BLaER1 treated with 17β-estradiol and CSF1 and Interleukin-3, amounts not matched to agents 10 nM and 100 nM (cell line): ENCODE measurements around the gene TMEM35B.
A peak's percentile ranks its signal among the peaks of the same experiment; 100 is the strongest.

ENCODE experiments used
- H3K27ac ChIP-seq, 11 experiments: shearing (Covaris generic); formaldehyde crosslinking; 2 replicates each; pipeline ENCODE4 v1.8.1; 2022
- H3K27me3 ChIP-seq, 11 experiments: shearing (Covaris generic); formaldehyde crosslinking; 2 replicates each; pipeline ENCODE4 v1.8.1; 2022
- H3K36me3 ChIP-seq, 11 experiments: shearing (Covaris generic); formaldehyde crosslinking; 2 replicates each; pipeline ENCODE4 v1.8.1; 2022
- H3K4me1 ChIP-seq, 10 experiments: shearing (Covaris generic); formaldehyde crosslinking; 2 replicates each; pipeline ENCODE4 v1.8.1; 2022
- H3K4me2 ChIP-seq, 11 experiments: shearing (Covaris generic); formaldehyde crosslinking; 2 replicates each; pipeline ENCODE4 v1.8.1; 2022
- H3K4me3 ChIP-seq, 10 experiments: shearing (Covaris generic); formaldehyde crosslinking; 2 replicates each; pipeline ENCODE4 v1.8.1; 2022
- H3K9ac ChIP-seq, 11 experiments: shearing (Covaris generic); formaldehyde crosslinking; 2 replicates each; pipeline ENCODE4 v1.8.1; 2022
- H3K9me3 ChIP-seq, 11 experiments: shearing (Covaris generic); formaldehyde crosslinking; replicated peaks in 1 of 11; 2 replicates each; pipeline ENCODE4 v1.8.1; 2022
- H4K20me1 ChIP-seq, 11 experiments: shearing (Covaris generic); formaldehyde crosslinking; 2 replicates each; pipeline ENCODE4 v1.8.1; 2022
- Cebpa-rat ChIP-seq, 11 experiments: shearing (Covaris generic); IDR thresholded peaks; 2 replicates each; pipeline ENCODE4 v1.8.1; 2022

TMEM35B gene

GRCh38 chr1:34982820-34983376 lies 2.2 kb downstream of the TMEM35B start:
- TF ChIP-seq Cebpa-rat (IDR thresholded peaks at IDR 0.05): no peak
- H3K27ac ChIP-seq: peak overlapping the region in 8 of 11 experiments; percentile 32 to 96 (median 94); a peak in 15 of 22 replicates
- H3K4me1 ChIP-seq: peaks cover 50 to 82% (median 69%) of the 10 kb centered on the region in 10 experiments
- peak overlapping the region in 6 of 10 experiments; percentile 17 to 86 (median 84); a peak in 9 of 20 replicates for H3K4me3 ChIP-seq
- peak overlapping the region; percentile 91 to 100 (median 97) for H3K4me2 ChIP-seq
- H3K27me3 ChIP-seq: no peaks in the 10 kb centered on the region
- peak overlapping the region in 8 of 11 experiments; percentile 2 to 96 (median 37); a peak in 10 of 22 replicates for H3K9ac ChIP-seq
- H4K20me1 ChIP-seq: peaks cover 0 to 5% (median 0%) of the 10 kb centered on the region in 11 experiments; a peak in 6 of 22 replicates
- no peaks in the 10 kb centered on the region for H3K9me3 ChIP-seq
- H3K36me3 ChIP-seq: peaks cover 5 to 25% (median 15%) of the 10 kb centered on the region in 11 experiments; a peak in 18 of 22 replicates

- peak overlapping the region in 10 of 11 experiments; percentile 32 to 100 (median 82); a peak in 20 of 22 replicates for H3K4me2 ChIP-seq
- H3K4me3 ChIP-seq: no peak overlapping the region
- H3K9me3 ChIP-seq: peaks cover 0 to 13% (median 11%) of the 10 kb centered on the region in 11 experiments; a peak in 17 of 22 replicates
- peak overlapping the region in 5 of 11 experiments; percentile 0 to 59 (median 34); a peak in 8 of 22 replicates for H3K27ac ChIP-seq
- no peaks in the 10 kb centered on the region for H3K27me3 ChIP-seq
- H3K4me1 ChIP-seq: peaks cover 47 to 81% (median 67%) of the 10 kb centered on the region in 10 experiments
- H4K20me1 ChIP-seq: peaks cover 0 to 5% (median 0%) of the 10 kb centered on the region in 11 experiments; a peak in 6 of 22 replicates
- no peak for TF ChIP-seq Cebpa-rat (IDR thresholded peaks at IDR 0.05)
- H3K36me3 ChIP-seq: peaks cover 20 to 33% (median 27%) of the 10 kb centered on the region in 11 experiments
- peak overlapping the region in 1 of 11 experiments; percentile 29; a peak in 2 of 22 replicates for H3K9ac ChIP-seq
Measured at GRCh38 chr1:34980715-34981114, 4.4 kb downstream of the TMEM35B start.

GRCh38 chr1:34978921-34979320 lies 6.2 kb downstream of the TMEM35B start:
- Histone ChIP-seq H3K9ac (peak overlapping the region in 7 of 11 experiments; percentile 1 to 66 (median 48); a peak in 11 of 22 replicates), H3K4me2 (peak overlapping the region in 10 of 11 experiments; percentile 31 to 100 (median 84); a peak in 19 of 22 replicates), H3K4me3 (no peak overlapping the region), H3K4me1 (peaks cover 47 to 69% (median 61%) of the 10 kb centered on the region in 10 experiments), H3K9me3 (peaks cover 0 to 13% (median 11%) of the 10 kb centered on the region in 11 experiments; a peak in 17 of 22 replicates), H3K27ac (peak overlapping the region in 8 of 11 experiments; percentile 8 to 66 (median 48); a peak in 14 of 22 replicates), H4K20me1 (peaks cover 0 to 3% (median 0%) of the 10 kb centered on the region in 11 experiments; a peak in 6 of 22 replicates), H3K36me3 (peaks cover 20 to 40% (median 28%) of the 10 kb centered on the region in 11 experiments), H3K27me3 (no peaks in the 10 kb centered on the region)
- TF ChIP-seq Cebpa-rat (IDR thresholded peaks at IDR 0.05): no peak

- Histone ChIP-seq H3K4me3 (no peak overlapping the region), H3K27me3 (no peaks in the 10 kb centered on the region), H3K36me3 (peaks cover 20 to 40% (median 28%) of the 10 kb centered on the region in 11 experiments), H3K9ac (peak overlapping the region in 5 of 11 experiments; percentile 1 to 66 (median 49); a peak in 4 of 22 replicates), H3K27ac (peak overlapping the region in 4 of 11 experiments; percentile 59 to 66 (median 64); a peak in 5 of 22 replicates), H3K4me1 (peaks cover 37 to 58% (median 51%) of the 10 kb centered on the region in 10 experiments), H3K4me2 (peak overlapping the region in 9 of 11 experiments; percentile 20 to 100 (median 85); a peak in 16 of 22 replicates), H3K9me3 (peaks cover 0 to 13% (median 11%) of the 10 kb centered on the region in 11 experiments; a peak in 17 of 22 replicates), H4K20me1 (peaks cover 0 to 3% (median 0%) of the 10 kb centered on the region in 11 experiments; a peak in 5 of 22 replicates)
- no peak for TF ChIP-seq Cebpa-rat (IDR thresholded peaks at IDR 0.05)
Measured at GRCh38 chr1:34977858-34978257, 7.3 kb downstream of the TMEM35B start.

- Histone ChIP-seq H3K36me3 (peaks cover 20 to 39% (median 28%) of the 10 kb centered on the region in 11 experiments), H3K27ac (peak overlapping the region in 1 of 11 experiments; percentile 3; a peak in 1 of 22 replicates), H3K9ac (no peak overlapping the region), H3K27me3 (no peaks in the 10 kb centered on the region), H4K20me1 (peaks cover 0 to 3% (median 0%) of the 10 kb centered on the region in 11 experiments; a peak in 4 of 22 replicates), H3K4me3 (no peak overlapping the region), H3K9me3 (peaks cover 0 to 13% (median 11%) of the 10 kb centered on the region in 11 experiments; a peak in 17 of 22 replicates), H3K4me2 (no peak overlapping the region), H3K4me1 (peaks cover 29 to 51% (median 44%) of the 10 kb centered on the region in 10 experiments)
- no peak for TF ChIP-seq Cebpa-rat (IDR thresholded peaks at IDR 0.05)
Measured at GRCh38 chr1:34977210-34977471, 8.0 kb downstream of the TMEM35B start.

- Histone ChIP-seq H3K9me3 (peaks cover 0 to 13% (median 11%) of the 10 kb centered on the region in 11 experiments; a peak in 17 of 22 replicates), H3K9ac (no peak overlapping the region), H3K27ac (no peak overlapping the region; a peak in 1 of 22 replicates), H3K4me1 (peaks cover 25 to 45% (median 38%) of the 10 kb centered on the region in 10 experiments), H3K4me3 (no peak overlapping the region), H4K20me1 (peaks cover 0 to 3% (median 0%) of the 10 kb centered on the region in 11 experiments; a peak in 2 of 22 replicates), H3K27me3 (no peaks in the 10 kb centered on the region), H3K4me2 (no peak overlapping the region), H3K36me3 (peaks cover 15 to 34% (median 23%) of the 10 kb centered on the region in 11 experiments)
- TF ChIP-seq Cebpa-rat (IDR thresholded peaks at IDR 0.05): no peak
Measured at GRCh38 chr1:34976384-34977209, 8.6 kb downstream of the TMEM35B start.

DNA sequence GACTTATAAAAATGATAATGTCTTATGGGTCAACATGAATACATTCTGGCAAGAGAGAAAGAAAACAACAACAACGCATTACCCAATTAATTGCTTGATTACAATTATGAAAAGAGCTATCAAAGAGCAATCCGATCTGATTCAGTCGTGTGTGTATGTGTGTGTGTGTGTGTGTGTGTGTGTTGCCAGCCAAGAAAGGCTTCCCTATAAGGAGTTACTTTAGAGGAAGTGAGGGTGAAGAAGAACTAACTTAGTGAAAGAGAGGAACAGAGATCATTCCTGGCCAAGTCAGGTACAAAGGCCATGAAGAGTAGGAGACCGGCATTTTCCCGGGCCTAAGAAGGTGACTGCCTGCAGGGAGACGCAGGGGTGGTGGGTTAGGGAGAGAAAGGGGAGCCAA lies 9.4 kb downstream of the TMEM35B start:
- no peak for TF ChIP-seq Cebpa-rat (IDR thresholded peaks at IDR 0.05)
- Histone ChIP-seq H4K20me1 (peaks cover 0 to 3% (median 0%) of the 10 kb centered on the region in 11 experiments; a peak in 2 of 22 replicates), H3K27ac (no peak overlapping the region), H3K9ac (no peak overlapping the region), H3K4me2 (no peak overlapping the region), H3K4me1 (peaks cover 21 to 37% (median 31%) of the 10 kb centered on the region in 10 experiments), H3K27me3 (no peaks in the 10 kb centered on the region), H3K36me3 (peaks cover 13 to 26% (median 17%) of the 10 kb centered on the region in 11 experiments), H3K4me3 (no peak overlapping the region), H3K9me3 (peaks cover 0 to 13% (median 11%) of the 10 kb centered on the region in 11 experiments; a peak in 17 of 22 replicates)

GRCh38 chr1:34975338-34975737 lies 9.8 kb downstream of the TMEM35B start:
- no peak overlapping the region for H3K27ac ChIP-seq
- no peak for TF ChIP-seq Cebpa-rat (IDR thresholded peaks at IDR 0.05)
- H3K4me3 ChIP-seq: no peak overlapping the region
- peaks cover 12 to 26% (median 17%) of the 10 kb centered on the region in 11 experiments for H3K36me3 ChIP-seq
- H4K20me1 ChIP-seq: peaks cover 0 to 3% (median 0%) of the 10 kb centered on the region in 11 experiments; a peak in 1 of 22 replicates
- peaks cover 0 to 13% (median 11%) of the 10 kb centered on the region in 11 experiments; a peak in 17 of 22 replicates for H3K9me3 ChIP-seq
- H3K4me2 ChIP-seq: no peak overlapping the region
- H3K27me3 ChIP-seq: no peaks in the 10 kb centered on the region
- H3K9ac ChIP-seq: no peak overlapping the region
- H3K4me1 ChIP-seq: peaks cover 19 to 33% (median 26%) of the 10 kb centered on the region in 10 experiments
